SK-N-MC (cell line): ENCODE measurements around the gene FBXL14.

Source experiments
- DNase-seq: peaks from one replicate; pipeline ENCODE4 v3.0.0-alpha.2; 2011; ENCODE audit warnings: low read depth, low spot score
- H3K27ac ChIP-seq: fragments of 200-600 bp; sonication (generic); 2 replicates; pipeline ENCODE4 v1.5.1; 2016; ENCODE audit warnings: mixed run types
- H3K36me3 ChIP-seq: fragments of 200-600 bp; sonication (generic); 2 replicates; pipeline ENCODE4 v1.6.1; 2017; ENCODE audit warnings: antibody characterized with exemption, low read length, mixed read lengths; ENCODE audit not compliant: insufficient read depth
- H3K4me3 ChIP-seq: fragments of 200-600 bp; sonication (generic); 2 replicates; pipeline ENCODE4 v1.5.1; 2016
- H3K9ac ChIP-seq: fragments of 200-600 bp; sonication (generic); 2 replicates; pipeline ENCODE4 v1.8.0; 2017; ENCODE audit warnings: mixed run types, mixed read lengths; ENCODE audit not compliant: insufficient read length
- H3K9me3 ChIP-seq: fragments of 200-600 bp; sonication (generic); 2 replicates; pipeline ENCODE4 v1.6.1; 2017; ENCODE audit warnings: low read depth, mild to moderate bottlenecking, antibody characterized with exemption, low read length, moderate library complexity, mixed read lengths
- EZH2 ChIP-seq: fragments of 200-600 bp; sonication (generic); IDR thresholded peaks from one replicate; pipeline ENCODE4 v1.6.1; 2017; ENCODE audit warnings: antibody characterized with exemption
- FOXP2 ChIP-seq: optimal IDR thresholded peaks from 2 replicates; pipeline ENCODE3; 2011; ENCODE audit warnings: mild to moderate bottlenecking, moderate library complexity; ENCODE audit not compliant: insufficient read depth; ENCODE audit errors: extremely low read length, control extremely low read depth
- POLR2AphosphoS5 ChIP-seq: IDR thresholded peaks from 2 replicates; pipeline ENCODE4 v1.6.1; 2012; ENCODE audit warnings: mild to moderate bottlenecking, low read depth, low read length, borderline replicate concordance

Gene FBXL14

GRCh38 chr12:1573960-1574864 lies 20.2 kb downstream of the FBXL14 start:
- Histone ChIP-seq H3K4me3 (no peak overlapping the region), H3K9ac (no peak overlapping the region), H3K9me3 (no peaks in the 10 kb centered on the region), H3K27ac (no peak overlapping the region), H3K36me3 (no peaks in the 10 kb centered on the region)
- TF ChIP-seq POLR2AphosphoS5 (no peak), FOXP2 (no peak), EZH2 (no peak)
- DNase-seq = no peak

GRCh38 chr12:1572731-1573130 lies 21.6 kb downstream of the FBXL14 start:
- no peak overlapping the region for H3K4me3 ChIP-seq
- DNase-seq = no peak
- no peak overlapping the region for H3K27ac ChIP-seq
- TF ChIP-seq FOXP2 = no peak
- no peak for TF ChIP-seq POLR2AphosphoS5
- TF ChIP-seq EZH2 = no peak
- H3K9me3 ChIP-seq = no peaks in the 10 kb centered on the region
- no peak overlapping the region for H3K9ac ChIP-seq
- H3K36me3 ChIP-seq = no peaks in the 10 kb centered on the region

GRCh38 chr12:1567852-1568251 lies 26.5 kb downstream of the FBXL14 start:
- Histone ChIP-seq H3K9me3 (no peaks in the 10 kb centered on the region), H3K4me3 (no peak overlapping the region), H3K36me3 (no peaks in the 10 kb centered on the region), H3K27ac (no peak overlapping the region), H3K9ac (no peak overlapping the region)
- TF ChIP-seq FOXP2 = no peak
- no peak for TF ChIP-seq POLR2AphosphoS5
- TF ChIP-seq EZH2 = no peak
- DNase-seq = no peak

GRCh38 chr12:1566449-1567135 lies 27.8 kb downstream of the FBXL14 start:
- H3K27ac ChIP-seq = no peak overlapping the region
- no peaks in the 10 kb centered on the region for H3K36me3 ChIP-seq
- no peak overlapping the region for H3K4me3 ChIP-seq
- no peak for TF ChIP-seq EZH2
- TF ChIP-seq POLR2AphosphoS5 = no peak
- no peak for TF ChIP-seq FOXP2
- H3K9ac ChIP-seq = no peak overlapping the region
- no peak for DNase-seq
- H3K9me3 ChIP-seq = no peaks in the 10 kb centered on the region

- Histone ChIP-seq H3K9ac (no peak overlapping the region), H3K36me3 (no peaks in the 10 kb centered on the region), H3K9me3 (no peaks in the 10 kb centered on the region), H3K27ac (no peak overlapping the region), H3K4me3 (no peak overlapping the region)
- DNase-seq = no peak
- no peak for TF ChIP-seq POLR2AphosphoS5
- no peak for TF ChIP-seq EZH2
- no peak for TF ChIP-seq FOXP2
Observed at GRCh38 chr12:1565172-1565571, 29.2 kb downstream of the FBXL14 start.

GRCh38 chr12:1564067-1564466 lies 30.3 kb downstream of the FBXL14 start:
- H3K9ac ChIP-seq = no peak overlapping the region
- H3K9me3 ChIP-seq = no peaks in the 10 kb centered on the region
- no peaks in the 10 kb centered on the region for H3K36me3 ChIP-seq
- H3K27ac ChIP-seq = no peak overlapping the region
- H3K4me3 ChIP-seq = no peak overlapping the region
- no peak for TF ChIP-seq EZH2
- no peak for TF ChIP-seq POLR2AphosphoS5
- DNase-seq = no peak

- no peak for DNase-seq
- TF ChIP-seq EZH2 (no peak), FOXP2 (no peak), POLR2AphosphoS5 (no peak)
- no peaks in the 10 kb centered on the region for H3K9me3 ChIP-seq
- no peaks in the 10 kb centered on the region for H3K36me3 ChIP-seq
- no peak overlapping the region for H3K9ac ChIP-seq
- H3K4me3 ChIP-seq = no peak overlapping the region
- H3K27ac ChIP-seq = no peak overlapping the region
Observed at GRCh38 chr12:1562813-1563407, 31.5 kb downstream of the FBXL14 start.

- Histone ChIP-seq H3K9me3 (no peaks in the 10 kb centered on the region), H3K9ac (no peak overlapping the region), H3K27ac (no peak overlapping the region), H3K4me3 (no peak overlapping the region), H3K36me3 (no peaks in the 10 kb centered on the region)
- TF ChIP-seq POLR2AphosphoS5 = no peak
- TF ChIP-seq EZH2 = no peak
- no peak for TF ChIP-seq FOXP2
- no peak for DNase-seq
Observed at GRCh38 chr12:1560704-1561103, 33.7 kb downstream of the FBXL14 start.
